Measurements from ENCODE around the gene DTNA. TPM values are rescaled to one million over a fixed set of nuclear protein-coding genes. Genes with fewer than 3 reads are reported as not detected.

Gene DTNA
- total RNA-seq, 2 donors from 2014 or later: 10.7 to 76.2 TPM

- H3K4me3 ChIP-seq: no peak overlapping the region
- H3K27me3 ChIP-seq (replicated peaks; ENCODE audit: insufficient read depth): no peaks in the 10 kb centered on the region
- no peaks in the 10 kb centered on the region for H3K9me3 ChIP-seq
- no peak for DNase-seq (ENCODE audit: low spot score)
- intact Hi-C loops (cut with DNase I): no loop called here
- no peak overlapping the region for H3K27ac ChIP-seq
- 93% methylated on average over 7 of the region's 7 CpGs for WGBS
- TF ChIP-seq POLR2A (IDR thresholded peaks at IDR 0.05) (no peak), POLR2AphosphoS5 (IDR thresholded peaks at IDR 0.05) (no peak)
- TF ChIP-seq, protein P1, sequence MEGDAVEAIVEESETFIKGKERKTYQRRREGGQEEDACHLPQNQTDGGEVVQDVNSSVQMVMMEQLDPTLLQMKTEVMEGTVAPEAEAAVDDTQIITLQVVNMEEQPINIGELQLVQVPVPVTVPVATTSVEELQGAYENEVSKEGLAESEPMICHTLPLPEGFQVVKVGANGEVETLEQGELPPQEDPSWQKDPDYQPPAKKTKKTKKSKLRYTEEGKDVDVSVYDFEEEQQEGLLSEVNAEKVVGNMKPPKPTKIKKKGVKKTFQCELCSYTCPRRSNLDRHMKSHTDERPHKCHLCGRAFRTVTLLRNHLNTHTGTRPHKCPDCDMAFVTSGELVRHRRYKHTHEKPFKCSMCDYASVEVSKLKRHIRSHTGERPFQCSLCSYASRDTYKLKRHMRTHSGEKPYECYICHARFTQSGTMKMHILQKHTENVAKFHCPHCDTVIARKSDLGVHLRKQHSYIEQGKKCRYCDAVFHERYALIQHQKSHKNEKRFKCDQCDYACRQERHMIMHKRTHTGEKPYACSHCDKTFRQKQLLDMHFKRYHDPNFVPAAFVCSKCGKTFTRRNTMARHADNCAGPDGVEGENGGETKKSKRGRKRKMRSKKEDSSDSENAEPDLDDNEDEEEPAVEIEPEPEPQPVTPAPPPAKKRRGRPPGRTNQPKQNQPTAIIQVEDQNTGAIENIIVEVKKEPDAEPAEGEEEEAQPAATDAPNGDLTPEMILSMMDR (IDR thresholded peaks at IDR 0.05): no peak
- no peaks in the 10 kb centered on the region for H3K36me3 ChIP-seq
- H3K4me1 ChIP-seq (replicated peaks): no peaks in the 10 kb centered on the region
Observed at GRCh38 chr18:34859496-34859895, 149.4 kb downstream of the DTNA start.

- no peak overlapping the region for H3K4me3 ChIP-seq
- H3K36me3 ChIP-seq: no peaks in the 10 kb centered on the region
- no peaks in the 10 kb centered on the region for H3K4me1 ChIP-seq (replicated peaks)
- no peak overlapping the region for H3K27ac ChIP-seq
- TF ChIP-seq POLR2AphosphoS5 (IDR thresholded peaks at IDR 0.05): no peak
- no peak for TF ChIP-seq POLR2A (IDR thresholded peaks at IDR 0.05)
- TF ChIP-seq, protein P1 (IDR thresholded peaks at IDR 0.05): no peak
- no peaks in the 10 kb centered on the region for H3K27me3 ChIP-seq (replicated peaks; ENCODE audit: insufficient read depth)
- 87% methylated on average over 3 of the region's 3 CpGs for WGBS
- intact Hi-C loops (cut with DNase I): no loop called here
- no peaks in the 10 kb centered on the region for H3K9me3 ChIP-seq
- no peak for DNase-seq (ENCODE audit: low spot score)
Observed at GRCh38 chr18:34862561-34862960, 152.5 kb downstream of the DTNA start.

DNA sequence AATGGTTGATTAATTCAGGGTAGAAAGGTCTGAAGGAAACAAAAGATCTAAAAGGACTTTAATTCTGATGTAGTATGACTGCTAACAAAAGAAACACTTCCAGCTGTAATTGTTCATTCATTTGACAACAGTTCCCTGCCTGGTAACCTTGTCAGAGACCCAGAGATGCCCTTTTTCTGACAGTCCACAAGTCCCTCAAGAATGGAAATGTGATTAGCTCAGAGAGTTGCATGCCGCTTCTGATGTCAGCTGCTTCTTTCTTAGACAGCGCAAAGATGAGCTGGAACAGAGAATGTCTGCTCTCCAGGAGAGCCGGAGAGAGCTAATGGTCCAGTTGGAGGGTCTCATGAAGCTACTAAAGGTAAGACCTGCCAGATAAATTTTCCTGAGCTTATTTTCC, 153.6 kb downstream of the DTNA start:
- no peak overlapping the region for H3K4me3 ChIP-seq
- no peaks in the 10 kb centered on the region for H3K27me3 ChIP-seq (replicated peaks; ENCODE audit: insufficient read depth)
- no peak overlapping the region for H3K27ac ChIP-seq
- no peaks in the 10 kb centered on the region for H3K9me3 ChIP-seq
- no peaks in the 10 kb centered on the region for H3K36me3 ChIP-seq
- H3K4me1 ChIP-seq (replicated peaks): no peaks in the 10 kb centered on the region
- TF ChIP-seq, protein P1 (IDR thresholded peaks at IDR 0.05): no peak
- TF ChIP-seq POLR2AphosphoS5 (IDR thresholded peaks at IDR 0.05): no peak
- TF ChIP-seq POLR2A (IDR thresholded peaks at IDR 0.05): no peak
- DNase-seq (ENCODE audit: low spot score): no peak
- 96% methylated on average over 3 of the region's 3 CpGs for WGBS
- intact Hi-C loops (cut with DNase I): no loop called here

DNA sequence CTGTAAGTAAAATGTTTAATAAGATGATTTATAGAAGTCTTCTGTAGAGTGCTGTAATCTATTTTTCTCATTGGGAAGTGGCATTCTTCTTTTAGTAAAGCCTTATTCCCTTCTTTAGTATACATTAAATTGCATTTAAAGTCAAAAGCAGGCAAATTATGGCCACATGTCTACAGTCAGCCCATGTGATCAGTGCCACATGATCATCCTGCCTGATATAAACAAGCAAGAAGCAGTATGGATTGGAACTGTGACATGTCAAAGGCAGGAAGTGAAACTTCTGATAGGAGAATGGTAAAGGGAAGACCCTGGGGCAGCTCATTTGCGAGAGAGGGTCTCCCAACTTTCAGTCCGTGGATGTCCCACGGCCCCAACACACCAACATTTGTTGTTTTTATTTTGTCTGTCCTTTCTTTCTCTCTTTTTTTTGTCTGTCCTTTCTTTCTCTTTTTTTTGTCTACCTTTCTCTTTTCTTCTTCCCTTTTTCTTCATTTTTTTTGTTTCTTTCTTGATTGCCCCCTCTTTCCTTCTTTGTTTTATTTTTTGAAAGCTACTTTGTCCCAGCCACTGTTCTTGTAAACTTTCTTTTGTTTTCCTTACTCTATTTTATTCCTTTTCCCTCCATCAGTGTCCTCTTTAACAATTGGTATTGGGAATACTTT, 154.9 kb downstream of the DTNA start:
- intact Hi-C loops (cut with DNase I): no loop called here
- no peak for TF ChIP-seq POLR2AphosphoS5 (IDR thresholded peaks at IDR 0.05)
- TF ChIP-seq, protein P1 (IDR thresholded peaks at IDR 0.05): no peak
- TF ChIP-seq POLR2A (IDR thresholded peaks at IDR 0.05): no peak
- H3K4me3 ChIP-seq: no peak overlapping the region
- H3K9me3 ChIP-seq: no peaks in the 10 kb centered on the region
- no peaks in the 10 kb centered on the region for H3K36me3 ChIP-seq
- no peaks in the 10 kb centered on the region for H3K27me3 ChIP-seq (replicated peaks; ENCODE audit: insufficient read depth)
- 95% methylated on average over 3 of the region's 3 CpGs for WGBS
- no peak overlapping the region for H3K27ac ChIP-seq
- DNase-seq (ENCODE audit: low spot score): no peak
- H3K4me1 ChIP-seq (replicated peaks): no peaks in the 10 kb centered on the region

- no peak for DNase-seq (ENCODE audit: low spot score)
- 94% methylated on average over 2 of the region's 2 CpGs for WGBS
- Histone ChIP-seq H3K4me1 (replicated peaks) (no peaks in the 10 kb centered on the region), H3K4me3 (no peak overlapping the region), H3K27ac (no peak overlapping the region), H3K36me3 (no peaks in the 10 kb centered on the region), H3K27me3 (replicated peaks; ENCODE audit: insufficient read depth) (no peaks in the 10 kb centered on the region), H3K9me3 (no peaks in the 10 kb centered on the region)
- TF ChIP-seq, protein P1 (IDR thresholded peaks at IDR 0.05): no peak
- TF ChIP-seq POLR2A (IDR thresholded peaks at IDR 0.05) (no peak), POLR2AphosphoS5 (IDR thresholded peaks at IDR 0.05) (no peak)
- intact Hi-C loops (cut with DNase I): no loop called here
Observed at GRCh38 chr18:34866310-34866709, 156.2 kb downstream of the DTNA start.

All from prostate gland (tissue), 2 donors.